Neural cell (in vitro differentiated cells): ENCODE measurements around the gene PPM1B.

Experiments used
- EZH2 ChIP-seq: fragments of 200-600, 300-800 bp; shearing (Covaris generic), sonication (generic); IDR thresholded peaks from 2 replicates; pipeline ENCODE4 v1.6.1; 2014; ENCODE audit warnings: antibody characterized with exemption, low read length, borderline replicate concordance, mild to moderate bottlenecking; ENCODE audit not compliant: insufficient read depth, poor library complexity, severe bottlenecking
- POLR2AphosphoS5 ChIP-seq: IDR thresholded peaks from 2 replicates; pipeline ENCODE4 v1.6.1; 2012
- TF ChIP-seq, protein P1 (sequence below): fragments of 450-650 bp; IDR thresholded peaks from 2 replicates; pipeline ENCODE4 v1.5.1; 2014; ENCODE audit warnings: antibody characterized with exemption, mild to moderate bottlenecking, moderate library complexity; ENCODE audit not compliant: poor library complexity, severe bottlenecking

- TF ChIP-seq POLR2AphosphoS5 (no peak), EZH2 (no peak)
- TF ChIP-seq, protein P1, sequence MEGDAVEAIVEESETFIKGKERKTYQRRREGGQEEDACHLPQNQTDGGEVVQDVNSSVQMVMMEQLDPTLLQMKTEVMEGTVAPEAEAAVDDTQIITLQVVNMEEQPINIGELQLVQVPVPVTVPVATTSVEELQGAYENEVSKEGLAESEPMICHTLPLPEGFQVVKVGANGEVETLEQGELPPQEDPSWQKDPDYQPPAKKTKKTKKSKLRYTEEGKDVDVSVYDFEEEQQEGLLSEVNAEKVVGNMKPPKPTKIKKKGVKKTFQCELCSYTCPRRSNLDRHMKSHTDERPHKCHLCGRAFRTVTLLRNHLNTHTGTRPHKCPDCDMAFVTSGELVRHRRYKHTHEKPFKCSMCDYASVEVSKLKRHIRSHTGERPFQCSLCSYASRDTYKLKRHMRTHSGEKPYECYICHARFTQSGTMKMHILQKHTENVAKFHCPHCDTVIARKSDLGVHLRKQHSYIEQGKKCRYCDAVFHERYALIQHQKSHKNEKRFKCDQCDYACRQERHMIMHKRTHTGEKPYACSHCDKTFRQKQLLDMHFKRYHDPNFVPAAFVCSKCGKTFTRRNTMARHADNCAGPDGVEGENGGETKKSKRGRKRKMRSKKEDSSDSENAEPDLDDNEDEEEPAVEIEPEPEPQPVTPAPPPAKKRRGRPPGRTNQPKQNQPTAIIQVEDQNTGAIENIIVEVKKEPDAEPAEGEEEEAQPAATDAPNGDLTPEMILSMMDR, result no peak
These were observed 24.0 kb downstream of the PPM1B start for GRCh38 chr2:44192646-44193045.
